ENCODE results near the gene ANKRD44. TPM values are rescaled to one million over a fixed set of nuclear protein-coding genes. Genes with fewer than 3 reads are reported as not detected.

The ANKRD44 gene
- total RNA-seq, 1 experiment from 2014 or later = 7.1 TPM

DNA sequence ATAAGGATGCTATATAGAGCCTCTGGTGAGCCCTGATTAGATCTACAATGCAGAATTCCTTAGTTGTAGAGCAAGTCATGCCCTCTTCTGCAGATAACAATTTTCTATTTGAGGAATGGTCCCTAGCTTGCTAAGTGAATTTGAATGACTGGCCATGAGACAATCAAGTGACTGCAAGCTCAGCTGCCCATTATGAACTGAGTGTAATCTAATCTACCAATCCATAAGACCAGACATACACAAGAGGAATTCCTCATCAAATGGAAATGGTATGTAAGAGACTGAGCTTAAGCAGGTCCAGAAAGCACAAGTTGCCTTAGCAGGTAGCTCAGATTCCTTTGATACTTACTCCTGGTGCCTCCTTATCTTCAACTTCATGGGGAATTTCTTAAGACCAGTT, 4.8 kb upstream of the ANKRD44 start:
- no TSS peak for BruUV-seq (replicated peaks)

DNA sequence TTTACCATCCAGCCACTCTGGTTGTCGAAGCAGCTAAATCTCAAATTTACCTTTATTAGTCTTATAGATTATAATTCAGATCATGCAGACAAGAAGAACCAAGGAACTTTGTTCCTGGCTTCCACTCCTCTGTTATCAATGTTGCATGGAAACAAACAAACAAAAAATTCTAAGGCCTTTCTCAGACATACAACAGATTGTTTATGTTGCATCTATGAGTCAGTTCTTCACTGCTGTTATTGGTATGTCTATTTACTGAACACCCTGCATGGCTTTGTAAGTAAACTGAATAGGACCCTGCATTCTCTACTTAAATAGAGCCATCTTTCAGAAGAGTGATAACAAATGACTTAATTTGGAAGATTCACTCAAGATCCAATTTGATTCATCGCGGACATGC, 1.6 kb upstream of the ANKRD44 start:
- H3K9me3 Mint-ChIP-seq (ENCODE audit: low read depth, unreplicated experiment) = no peaks in the 10 kb centered on the region
- no peak for DNase-seq

More for the DNA sequence above, 4.8 kb upstream of the ANKRD44 start:
- CTCF ChIA-PET = no interaction called here
- Mint-ChIP-seq H3K36me3 (ENCODE audit: insufficient read depth, unreplicated experiment) (peaks cover 11% of the 10 kb centered on the region), H3K27me3 (ENCODE audit: unreplicated experiment) (no peaks in the 10 kb centered on the region), H3K4me1 (ENCODE audit: low read depth, unreplicated experiment) (peaks cover 15% of the 10 kb centered on the region), H3K27ac (ENCODE audit: unreplicated experiment) (no peak overlapping the region), H3K9me3 (ENCODE audit: low read depth, unreplicated experiment) (no peaks in the 10 kb centered on the region), H3K4me3 (ENCODE audit: low read depth, unreplicated experiment) (no peak overlapping the region)
- DNase-seq = no peak
- intact Hi-C loops (cut with micrococcal nuclease; ENCODE audit: unreplicated experiment) = no loop called here
- TF ChIP-seq, protein P1, sequence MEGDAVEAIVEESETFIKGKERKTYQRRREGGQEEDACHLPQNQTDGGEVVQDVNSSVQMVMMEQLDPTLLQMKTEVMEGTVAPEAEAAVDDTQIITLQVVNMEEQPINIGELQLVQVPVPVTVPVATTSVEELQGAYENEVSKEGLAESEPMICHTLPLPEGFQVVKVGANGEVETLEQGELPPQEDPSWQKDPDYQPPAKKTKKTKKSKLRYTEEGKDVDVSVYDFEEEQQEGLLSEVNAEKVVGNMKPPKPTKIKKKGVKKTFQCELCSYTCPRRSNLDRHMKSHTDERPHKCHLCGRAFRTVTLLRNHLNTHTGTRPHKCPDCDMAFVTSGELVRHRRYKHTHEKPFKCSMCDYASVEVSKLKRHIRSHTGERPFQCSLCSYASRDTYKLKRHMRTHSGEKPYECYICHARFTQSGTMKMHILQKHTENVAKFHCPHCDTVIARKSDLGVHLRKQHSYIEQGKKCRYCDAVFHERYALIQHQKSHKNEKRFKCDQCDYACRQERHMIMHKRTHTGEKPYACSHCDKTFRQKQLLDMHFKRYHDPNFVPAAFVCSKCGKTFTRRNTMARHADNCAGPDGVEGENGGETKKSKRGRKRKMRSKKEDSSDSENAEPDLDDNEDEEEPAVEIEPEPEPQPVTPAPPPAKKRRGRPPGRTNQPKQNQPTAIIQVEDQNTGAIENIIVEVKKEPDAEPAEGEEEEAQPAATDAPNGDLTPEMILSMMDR (IDR thresholded peaks at IDR 0.05; ENCODE audit: unreplicated experiment) = no peak

DNA sequence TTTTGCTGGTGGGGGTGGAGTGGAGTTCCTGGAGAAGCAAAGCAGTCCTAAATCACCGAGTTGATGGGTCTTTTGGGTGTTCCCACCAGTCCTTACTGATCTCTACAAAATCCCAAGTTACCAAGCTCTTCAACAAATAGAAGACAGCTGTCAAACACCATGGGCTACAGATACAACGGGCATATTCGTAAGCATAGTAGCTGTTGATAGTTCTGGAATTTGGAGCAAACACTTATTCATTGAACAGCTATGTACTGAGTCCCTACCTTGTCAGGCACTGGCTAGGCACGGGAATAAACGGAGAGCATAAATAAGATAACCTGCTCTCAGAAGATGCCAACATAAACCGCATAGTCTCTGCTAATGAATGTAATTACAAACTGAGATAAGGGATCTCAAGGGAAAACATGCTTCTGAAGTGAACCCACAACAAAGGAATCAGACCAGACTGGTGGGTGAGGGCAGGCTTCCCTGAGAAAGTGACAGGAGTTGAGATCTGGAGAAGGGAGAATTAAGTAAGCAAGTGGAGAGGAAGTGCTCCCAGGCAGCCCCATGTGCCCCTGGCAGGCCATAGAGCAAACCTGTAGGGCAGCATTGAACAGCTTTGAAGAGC, 947 bp upstream of the ANKRD44 start:
- peak overlapping the region; percentile 61 for H3K27ac Mint-ChIP-seq (ENCODE audit: unreplicated experiment)
- DNase-seq = peak; percentile 9
- no TSS peak for BruUV-seq (replicated peaks)
- no peaks in the 10 kb centered on the region for H3K9me3 Mint-ChIP-seq (ENCODE audit: low read depth, unreplicated experiment)
- peaks cover 17% of the 10 kb centered on the region for H3K36me3 Mint-ChIP-seq (ENCODE audit: insufficient read depth, unreplicated experiment)
- intact Hi-C loops (cut with micrococcal nuclease; ENCODE audit: unreplicated experiment) = loop anchor here (2.0 to 5.0 kb wide), 3 partner anchors 65 to 121 kb away; no protein-coding TSS in a partner anchor
- CTCF ChIA-PET = interaction anchor here (0.8 to 1.5 kb wide), 4 partner anchors 59 to 174 kb away, joined by 3 to 7 read pairs (median 4); no protein-coding TSS in a partner anchor
- peak overlapping the region; percentile 81 for H3K4me3 Mint-ChIP-seq (ENCODE audit: low read depth, unreplicated experiment)
- H3K4me1 Mint-ChIP-seq (ENCODE audit: low read depth, unreplicated experiment) = peaks cover 15% of the 10 kb centered on the region
- TF ChIP-seq, protein P1 (IDR thresholded peaks at IDR 0.05; ENCODE audit: unreplicated experiment) = no peak
- no peaks in the 10 kb centered on the region for H3K27me3 Mint-ChIP-seq (ENCODE audit: unreplicated experiment)

More for the DNA sequence above, 1.6 kb upstream of the ANKRD44 start:
- Mint-ChIP-seq H3K27me3 (ENCODE audit: unreplicated experiment) (no peaks in the 10 kb centered on the region), H3K36me3 (ENCODE audit: insufficient read depth, unreplicated experiment) (peaks cover 17% of the 10 kb centered on the region), H3K4me3 (ENCODE audit: low read depth, unreplicated experiment) (no peak overlapping the region), H3K27ac (ENCODE audit: unreplicated experiment) (no peak overlapping the region), H3K4me1 (ENCODE audit: low read depth, unreplicated experiment) (peaks cover 15% of the 10 kb centered on the region)
- no TSS peak for BruUV-seq (replicated peaks)
- CTCF ChIA-PET = interaction anchor here (1.4 to 1.5 kb wide), 2 partner anchors 103 to 121 kb away, joined by 4 to 7 read pairs; no protein-coding TSS in a partner anchor
- intact Hi-C loops (cut with micrococcal nuclease; ENCODE audit: unreplicated experiment) = loop anchor here (5.0 kb wide), 1 partner anchor 105 kb away; no protein-coding TSS in a partner anchor
- TF ChIP-seq, protein P1 (IDR thresholded peaks at IDR 0.05; ENCODE audit: unreplicated experiment) = no peak

DNA sequence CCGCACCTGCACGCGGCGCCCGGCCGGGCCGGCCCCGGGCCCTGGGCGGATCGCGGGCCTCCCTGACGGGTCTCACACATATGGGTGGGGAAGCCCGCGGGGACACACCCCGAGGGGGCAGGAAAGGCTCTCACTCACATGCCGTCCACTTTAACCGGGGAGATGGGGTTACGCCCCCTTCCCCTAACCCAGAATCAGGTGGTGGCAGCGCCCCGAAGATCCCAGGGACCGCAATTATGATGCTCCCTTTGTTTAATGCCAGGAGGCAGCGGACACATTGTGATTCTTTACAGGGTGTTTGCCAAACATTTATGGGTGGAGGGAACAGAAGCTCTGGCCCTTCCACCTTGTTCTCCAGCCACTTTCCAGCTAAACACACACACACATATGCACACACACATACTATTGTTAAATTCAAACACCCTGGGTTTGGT, 424 bp upstream of the ANKRD44 start:
- Mint-ChIP-seq H3K4me1 (ENCODE audit: low read depth, unreplicated experiment) (peaks cover 15% of the 10 kb centered on the region), H3K4me3 (ENCODE audit: low read depth, unreplicated experiment) (peak overlapping the region; percentile 81), H3K27me3 (ENCODE audit: unreplicated experiment) (no peaks in the 10 kb centered on the region), H3K9me3 (ENCODE audit: low read depth, unreplicated experiment) (no peaks in the 10 kb centered on the region), H3K36me3 (ENCODE audit: insufficient read depth, unreplicated experiment) (peaks cover 17% of the 10 kb centered on the region), H3K27ac (ENCODE audit: unreplicated experiment) (peak overlapping the region; percentile 61)
- BruUV-seq (replicated peaks) = no TSS peak
- DNase-seq = no peak
- CTCF ChIA-PET = interaction anchor here (0.8 to 1.5 kb wide), 4 partner anchors 59 to 174 kb away, joined by 3 to 7 read pairs (median 4); no protein-coding TSS in a partner anchor
- TF ChIP-seq, protein P1 (IDR thresholded peaks at IDR 0.05; ENCODE audit: unreplicated experiment) = no peak
- intact Hi-C loops (cut with micrococcal nuclease; ENCODE audit: unreplicated experiment) = loop anchor here (2.0 to 5.0 kb wide), 3 partner anchors 66 to 120 kb away; no protein-coding TSS in a partner anchor

All from Calu3 (cell line).